CD4-positive, alpha-beta T cell treated with Interleukin-10 for 1 hour (primary cell): Measurements from ENCODE around the gene SOX6.

Source experiments
- DNase-seq: peaks from one replicate; pipeline ENCODE4 v3.0.0-alpha.2; 2020

Gene SOX6

DNA sequence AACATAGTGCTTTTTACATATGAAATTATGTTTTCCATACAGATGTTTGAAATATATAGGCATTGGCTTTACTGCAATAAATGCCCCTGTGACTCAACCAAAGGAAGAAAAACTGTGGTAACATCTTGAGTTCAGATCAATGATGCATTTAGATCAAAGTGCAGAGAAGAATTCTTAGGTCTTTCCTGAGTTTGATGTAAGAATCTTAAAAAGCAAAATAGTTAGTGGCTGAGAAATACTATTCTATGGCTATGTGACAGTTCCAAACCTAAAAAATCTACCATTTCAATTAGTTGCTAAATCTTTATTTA, 93.7 kb downstream of the SOX6 start:
- DNase-seq, result no peak

DNA sequence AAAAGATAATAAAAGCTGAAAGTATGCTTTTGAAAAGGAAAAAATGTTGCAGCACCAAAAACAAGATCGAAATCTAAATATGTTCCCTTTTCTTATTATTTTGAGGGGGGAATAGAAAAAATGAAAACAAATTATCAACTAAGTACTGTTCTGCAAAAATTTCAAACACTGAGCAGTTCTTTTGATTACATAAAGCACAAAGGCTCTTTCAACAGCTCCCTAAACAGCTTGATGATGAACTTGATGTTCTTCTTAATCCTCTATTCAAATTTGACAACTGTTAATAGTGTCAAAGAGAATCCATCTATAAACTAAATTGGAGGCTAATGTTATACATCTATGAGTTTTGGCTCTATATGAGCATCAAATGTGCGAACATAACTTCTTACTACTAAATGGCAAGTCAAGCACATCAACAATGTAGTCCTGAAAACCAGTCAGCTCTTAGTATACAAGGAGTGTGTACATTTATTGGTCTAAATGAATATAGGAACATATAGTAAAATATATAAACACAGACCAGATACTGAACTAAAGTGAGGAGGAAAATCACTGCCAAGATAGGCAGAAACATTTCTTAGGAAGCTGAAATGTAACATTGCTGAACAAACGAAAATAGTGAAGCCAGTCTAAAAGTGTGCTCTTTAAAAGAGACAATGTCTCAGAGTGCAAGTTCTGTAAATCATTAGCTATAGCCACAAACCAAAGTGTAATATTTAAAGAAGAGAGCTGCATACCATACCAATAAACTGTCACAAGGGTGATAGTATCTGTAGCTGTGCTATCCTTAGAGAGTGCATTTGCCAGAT, 94.3 kb downstream of the SOX6 start:
- no peak for DNase-seq

DNA sequence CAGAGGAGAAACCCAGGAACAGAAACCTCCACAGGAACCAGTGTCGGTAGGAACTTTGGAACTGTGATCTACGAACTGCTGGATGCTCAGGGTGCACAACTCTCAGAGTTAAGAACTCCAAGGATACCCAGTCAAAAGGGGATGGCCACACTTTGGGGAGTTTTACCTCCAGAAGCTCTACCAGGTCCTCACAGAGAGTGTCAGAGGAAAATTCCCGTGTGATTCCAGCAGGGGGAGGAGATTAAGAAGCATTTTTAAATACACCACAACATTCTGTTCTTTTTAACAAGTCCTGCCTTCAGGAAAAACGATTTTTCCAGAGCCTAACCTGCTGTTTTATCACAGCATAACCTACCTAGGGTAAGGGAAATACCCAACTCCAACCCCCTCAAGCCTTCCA, 104.0 kb downstream of the SOX6 start:
- no peak for DNase-seq

DNA sequence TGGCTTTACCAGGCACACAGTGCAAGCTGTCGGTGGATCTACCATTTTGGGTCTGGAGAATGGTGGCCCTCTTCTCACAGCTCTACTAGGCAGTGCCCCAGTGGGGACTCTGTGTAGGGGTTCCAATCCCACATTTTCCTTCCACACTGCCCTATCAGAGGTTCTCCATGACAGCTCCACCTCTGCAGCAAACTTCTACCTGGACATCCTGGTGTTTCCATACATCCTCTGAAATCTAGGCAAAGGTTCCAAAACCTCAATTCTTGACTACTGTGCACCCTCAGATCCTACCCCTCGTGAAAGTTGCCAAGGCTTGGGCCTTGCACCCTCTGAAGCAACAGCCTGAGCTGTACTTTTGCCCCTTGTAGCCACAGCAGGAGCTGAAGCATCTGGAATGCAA, 108.1 kb downstream of the SOX6 start:
- DNase-seq, result no peak

DNA sequence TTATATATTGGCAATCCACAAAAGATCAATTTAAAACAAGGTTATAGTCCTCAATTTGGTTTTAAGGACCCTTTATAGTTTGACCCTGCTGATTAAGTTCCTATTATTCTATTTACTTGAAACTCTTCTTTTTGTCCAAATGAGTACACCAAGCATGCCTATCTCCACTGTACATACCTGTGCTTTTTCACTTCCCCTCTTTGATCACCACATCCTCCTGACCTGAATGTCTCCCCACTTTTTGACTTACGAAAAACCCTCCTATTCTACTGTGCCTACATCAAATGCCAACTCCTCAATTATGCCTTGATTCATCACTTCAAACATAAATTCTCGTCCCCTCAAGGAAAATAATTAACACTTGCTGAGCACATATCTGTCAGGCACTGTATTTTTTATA, 113.5 kb downstream of the SOX6 start:
- no peak for DNase-seq

DNA sequence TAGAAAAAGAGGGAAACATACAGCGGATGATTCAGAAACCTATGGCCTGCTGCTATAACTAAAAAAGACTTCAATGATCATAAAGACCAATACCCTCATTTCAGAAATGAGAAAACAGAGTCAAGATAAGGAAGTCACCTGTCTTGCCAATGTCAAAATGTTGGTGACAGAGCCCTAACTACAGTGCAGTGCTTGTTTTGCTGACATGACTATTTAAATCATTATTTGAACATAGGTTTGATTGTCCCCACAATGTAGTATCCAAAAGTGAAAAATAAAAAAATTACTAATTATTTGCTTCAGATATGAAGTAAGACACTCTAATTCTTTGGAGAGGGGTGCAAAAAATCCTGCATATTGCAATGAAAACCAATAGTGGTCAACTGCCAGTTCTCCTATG, 115.7 kb downstream of the SOX6 start:
- DNase-seq, result no peak

DNA sequence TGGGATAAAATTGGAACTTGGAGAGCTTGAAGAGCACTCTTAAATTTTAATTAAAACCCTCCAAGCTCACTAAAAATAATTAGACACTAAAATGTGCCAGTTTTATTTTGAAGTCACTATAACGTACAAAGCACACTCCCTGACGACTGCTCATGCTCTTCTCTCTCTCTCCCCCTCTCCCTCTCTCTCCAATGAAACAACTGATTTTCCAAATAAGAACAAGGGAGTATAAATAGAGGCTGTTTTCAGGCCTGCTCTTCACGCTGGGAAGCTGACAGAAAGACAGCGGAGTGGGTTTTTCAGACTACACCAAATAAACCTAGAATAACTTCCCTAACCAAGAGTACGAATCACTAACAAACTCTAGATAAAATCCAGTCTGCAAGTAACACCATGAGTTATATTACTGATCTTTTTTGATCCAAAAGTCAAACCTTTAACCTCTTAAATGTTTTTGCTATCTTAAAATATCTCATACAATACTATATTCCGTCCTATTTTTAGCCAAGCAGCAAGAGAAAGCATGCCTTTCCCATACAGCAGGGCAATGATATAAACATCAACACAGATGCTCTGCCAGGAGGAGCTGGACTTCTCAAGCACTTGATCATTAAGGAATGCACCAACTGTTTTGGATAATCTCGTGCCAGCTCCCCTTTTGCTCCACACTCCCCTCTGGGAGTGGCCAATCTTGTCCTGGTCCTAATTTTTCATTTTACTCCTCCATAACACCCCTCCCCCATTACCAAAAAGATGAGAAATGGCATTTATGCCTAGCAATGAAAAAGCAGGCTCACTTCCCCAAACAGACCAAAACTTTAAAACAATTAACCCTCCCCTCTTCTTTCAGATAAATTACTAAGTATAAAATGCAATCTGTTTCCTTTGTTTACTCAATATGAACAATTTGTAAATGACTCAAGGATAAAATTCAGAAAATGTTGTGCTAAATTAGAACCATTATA, 116.9 kb downstream of the SOX6 start:
- no peak for DNase-seq

DNA sequence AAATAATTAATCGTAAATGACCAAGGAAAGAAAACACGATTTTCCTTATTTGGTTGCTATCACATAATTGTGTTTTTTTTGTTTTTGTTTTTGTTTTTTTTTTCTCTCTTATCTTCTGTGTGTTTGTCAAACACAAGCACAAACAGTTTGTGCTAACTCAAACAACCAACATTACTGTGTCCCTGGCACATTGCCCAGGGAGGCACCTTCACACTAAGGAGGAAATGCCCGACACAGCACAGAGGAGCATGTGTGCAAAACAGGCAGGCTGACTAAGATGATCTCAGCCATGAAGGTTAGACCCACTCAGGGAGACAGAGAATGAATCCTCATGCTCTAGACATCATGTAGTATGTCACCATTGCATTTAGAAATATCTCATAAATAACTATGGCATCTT, 130.1 kb downstream of the SOX6 start:
- no peak for DNase-seq

DNA sequence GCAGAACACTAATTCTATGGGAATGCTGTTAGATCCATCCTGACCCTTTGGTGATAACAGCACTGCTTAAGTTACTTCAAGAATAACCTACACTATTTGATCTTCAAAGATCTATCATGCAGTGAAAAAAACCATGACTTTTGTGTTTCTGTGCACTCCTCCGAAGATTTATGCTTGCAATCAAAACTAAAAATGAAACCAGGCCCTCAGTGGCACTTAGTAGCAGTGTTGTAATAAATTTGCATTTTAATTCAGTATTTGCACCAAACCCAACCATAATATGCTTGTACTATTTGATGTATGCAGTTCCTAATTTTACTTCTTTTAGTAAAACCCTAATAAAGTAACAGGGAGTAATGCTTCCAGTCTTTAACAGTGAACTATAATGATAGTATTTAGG, 130.7 kb downstream of the SOX6 start:
- no peak for DNase-seq

DNA sequence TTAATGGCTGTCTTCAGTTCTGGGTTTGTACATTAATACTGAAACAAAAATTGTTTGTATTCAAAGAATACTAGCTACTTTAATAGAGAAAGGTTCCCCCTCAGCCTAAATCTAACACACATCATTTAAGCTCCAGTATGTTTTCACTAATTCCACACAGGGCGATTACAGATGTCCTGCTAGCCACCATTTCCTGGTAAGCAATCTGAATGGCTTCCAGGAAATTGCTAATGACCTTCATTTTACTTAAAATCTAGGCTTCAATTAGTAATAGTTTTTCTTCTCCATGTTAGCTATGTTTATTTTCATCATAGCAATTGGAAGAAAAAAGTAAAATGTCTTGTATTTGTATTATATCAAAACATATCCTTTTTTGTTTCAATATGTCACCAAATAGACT, 132.8 kb downstream of the SOX6 start:
- DNase-seq, result no peak

DNA sequence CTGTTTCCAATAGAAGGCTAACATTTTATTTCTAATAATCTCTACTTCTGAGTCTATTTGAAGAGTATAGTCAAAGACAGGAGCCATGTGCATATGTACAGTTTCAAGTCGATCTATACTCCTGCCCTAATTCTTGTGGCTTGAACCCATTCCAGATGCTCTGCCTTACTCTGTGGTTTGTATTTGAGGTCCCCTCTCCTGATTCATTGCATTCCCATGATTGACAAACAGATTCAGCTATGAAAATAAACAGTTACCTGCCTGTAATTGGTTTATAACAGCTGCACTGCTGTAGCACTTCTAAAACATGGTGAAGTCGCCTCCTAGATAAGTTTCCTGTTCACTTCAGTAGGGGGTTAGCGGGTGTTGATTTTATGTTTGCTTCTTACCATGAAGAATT, 138.7 kb downstream of the SOX6 start:
- no peak for DNase-seq

DNA sequence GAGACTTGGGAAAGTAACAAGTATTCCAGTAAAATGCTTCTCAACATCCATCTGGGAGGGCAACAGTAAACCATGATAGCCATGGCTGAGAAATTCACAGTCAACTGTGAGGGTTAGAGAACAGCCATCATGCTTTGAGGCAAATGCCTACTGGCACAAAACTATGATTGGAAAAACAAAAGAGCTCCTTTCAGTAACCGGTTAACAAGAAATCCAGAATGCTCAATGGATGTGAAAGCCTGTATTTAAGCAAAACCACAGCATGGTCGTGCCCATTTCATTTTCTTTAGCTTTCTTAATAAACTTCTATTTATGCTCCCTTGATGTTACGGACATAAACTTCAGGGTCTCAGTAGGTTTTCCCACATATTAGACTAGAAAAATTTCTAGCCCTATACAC, 139.5 kb downstream of the SOX6 start:
- DNase-seq, result no peak

DNA sequence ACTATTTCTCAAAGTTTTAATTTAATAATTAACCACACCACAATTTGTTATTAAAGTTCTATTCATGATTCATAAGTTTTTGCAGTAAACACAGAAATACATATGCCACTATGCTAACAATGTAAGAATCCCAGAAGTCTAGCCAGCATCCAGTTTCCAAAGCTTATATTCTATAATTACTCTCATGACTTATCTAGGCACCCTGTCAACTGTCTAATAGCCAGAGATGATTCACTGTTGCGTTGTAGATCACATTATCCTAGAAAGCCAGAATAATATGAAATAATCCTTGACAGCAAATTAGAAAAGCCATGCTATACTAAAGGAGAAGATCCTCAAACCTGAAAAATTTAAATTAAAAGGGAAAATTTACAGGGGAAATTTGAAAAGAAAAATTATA, 141.0 kb downstream of the SOX6 start:
- no peak for DNase-seq

DNA sequence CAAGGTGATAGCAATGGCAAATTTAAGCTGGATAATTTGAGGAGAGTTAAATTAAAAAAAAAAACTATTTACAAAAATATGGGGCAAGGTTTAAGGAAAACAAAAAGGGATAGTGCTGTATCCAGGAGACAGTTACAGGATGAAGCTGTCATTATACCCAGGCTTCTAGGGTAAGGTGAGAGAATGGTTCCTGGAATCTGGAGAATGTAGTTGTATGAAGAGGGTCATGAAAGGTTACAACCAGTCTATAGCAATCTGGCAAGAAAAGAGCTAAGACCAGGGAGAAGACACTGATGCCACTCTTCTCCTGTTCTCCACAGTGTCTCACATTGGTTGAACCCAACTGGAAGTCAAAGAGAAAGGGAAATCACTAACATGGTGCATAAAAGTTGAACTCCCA, 144.9 kb downstream of the SOX6 start:
- no peak for DNase-seq

DNA sequence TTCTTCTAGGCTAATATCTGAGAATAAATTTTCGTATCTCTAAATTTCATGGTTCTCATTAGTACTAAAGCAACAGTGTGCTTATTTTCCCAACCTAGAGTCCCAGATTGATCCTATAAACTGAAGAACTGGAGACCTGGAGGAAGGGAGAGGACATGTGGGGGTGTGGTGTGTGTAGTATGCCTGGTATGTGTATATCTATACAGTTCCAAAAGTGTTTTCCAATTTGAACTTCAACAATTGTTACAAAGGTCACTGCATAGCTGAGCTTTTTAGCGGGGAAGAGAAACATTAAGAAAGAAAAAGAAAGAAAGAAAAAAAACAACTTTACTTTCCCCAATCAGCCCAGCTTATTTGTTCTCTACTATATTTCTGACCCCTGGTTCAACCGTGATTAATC, 152.1 kb downstream of the SOX6 start:
- no peak for DNase-seq

DNA sequence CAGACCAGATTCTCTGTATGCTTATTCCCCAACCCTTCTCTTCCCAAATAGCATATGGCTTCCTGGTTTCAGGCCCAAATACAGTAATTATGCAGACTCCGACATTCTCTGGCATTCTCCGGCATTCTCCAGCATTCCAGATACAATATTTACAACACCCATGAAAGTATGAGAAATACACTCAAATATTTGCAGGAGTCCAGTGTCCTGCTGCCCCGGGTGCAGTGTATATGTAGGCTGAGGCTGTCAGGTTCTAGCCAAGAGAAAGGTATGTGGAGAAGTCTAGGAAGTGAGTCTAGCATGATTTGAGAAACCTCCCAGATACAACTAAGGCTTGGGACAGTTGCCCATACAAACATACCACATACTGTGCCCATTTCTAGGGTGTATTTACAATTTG, 160.7 kb downstream of the SOX6 start:
- no peak for DNase-seq

DNA sequence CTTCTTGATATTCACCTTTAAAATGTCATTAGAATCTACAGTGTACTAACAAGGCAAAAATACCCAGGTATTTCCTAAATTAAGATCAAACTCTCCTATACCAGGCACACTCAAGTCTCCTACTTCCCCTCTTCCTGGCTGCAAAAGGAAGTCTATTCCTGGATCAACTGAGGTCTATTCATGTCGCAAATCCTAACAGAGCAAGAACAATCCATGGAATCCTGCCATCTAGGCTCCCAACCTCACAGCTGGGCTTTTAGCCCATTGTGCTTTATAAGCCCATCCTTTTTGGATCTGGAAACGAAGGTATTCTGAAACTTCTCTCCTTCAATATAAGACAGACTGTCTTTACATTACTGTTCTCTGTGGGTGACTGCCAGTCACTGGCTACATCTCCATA, 161.8 kb downstream of the SOX6 start:
- DNase-seq, result no peak

DNA sequence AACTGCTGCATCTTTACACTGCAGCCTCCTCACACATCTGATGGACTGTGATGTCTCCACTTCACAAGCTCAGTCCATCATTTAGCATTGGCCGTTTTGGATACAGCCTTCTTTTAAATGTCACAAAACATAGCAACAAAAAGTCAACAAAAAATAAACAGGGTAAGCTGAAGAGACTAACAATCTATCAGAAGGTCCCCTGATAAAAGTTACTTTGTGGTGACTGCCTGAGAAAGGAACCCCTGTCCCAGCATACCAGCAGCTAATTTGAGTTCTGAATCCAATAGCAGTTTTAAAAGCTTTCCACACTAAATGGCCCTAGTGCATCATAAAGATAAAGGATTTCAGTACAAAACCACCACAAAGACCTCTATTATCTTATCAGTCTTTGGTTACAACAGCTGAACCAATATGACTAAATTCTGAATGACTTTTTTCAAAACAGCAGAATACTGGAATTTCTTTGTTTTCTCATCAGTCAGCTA, 162.4 kb downstream of the SOX6 start:
- DNase-seq, result no peak

DNA sequence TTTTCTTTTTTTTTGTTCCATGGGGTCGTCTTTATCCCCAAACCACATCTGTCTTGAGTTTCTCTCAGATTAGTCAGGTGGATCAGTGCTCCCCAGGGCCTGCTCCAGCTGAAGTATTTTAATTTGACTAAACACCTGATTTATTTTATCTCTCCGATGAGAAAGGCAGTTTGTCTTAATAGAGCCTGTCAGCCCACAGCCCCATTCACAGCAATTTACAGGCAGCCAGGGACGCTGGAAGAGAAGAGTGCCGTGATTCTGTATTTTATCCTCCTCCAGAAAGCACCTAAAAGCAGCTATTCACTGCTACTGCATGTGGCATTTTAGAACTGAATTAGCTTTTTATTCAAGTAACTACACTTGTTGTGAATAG, 164.5 kb downstream of the SOX6 start:
- DNase-seq, result no peak

DNA sequence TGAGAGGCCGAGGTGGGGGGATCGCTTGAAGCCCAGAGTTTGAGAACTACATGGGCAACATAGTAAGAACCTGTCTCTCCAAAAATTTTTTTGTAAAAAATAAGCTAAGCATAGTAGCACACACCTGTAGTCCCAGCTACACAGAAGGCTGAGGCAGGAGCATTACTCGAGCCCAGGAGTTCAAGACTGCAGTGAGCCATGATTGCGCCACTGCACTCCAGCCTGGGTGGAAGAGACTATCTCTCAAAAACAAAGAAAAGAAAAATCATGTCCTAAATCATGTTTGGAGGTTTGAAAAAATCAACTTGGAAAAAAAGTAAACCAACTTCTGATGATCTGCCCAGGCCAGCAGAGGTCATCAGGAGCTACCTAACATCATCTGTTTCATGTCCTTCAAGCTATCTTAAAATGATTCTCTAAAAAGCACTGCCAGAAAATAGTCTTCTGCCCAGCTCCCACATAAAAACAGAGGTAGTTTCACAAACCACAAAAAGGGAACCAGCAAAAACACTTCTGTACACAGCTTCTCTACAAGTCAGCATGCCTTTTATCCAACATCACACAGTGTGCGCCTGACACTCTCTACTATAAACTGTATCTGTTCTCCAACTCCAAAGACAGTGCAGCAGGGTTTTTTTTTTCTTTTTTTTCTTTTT, 165.0 kb downstream of the SOX6 start:
- no peak for DNase-seq

DNA sequence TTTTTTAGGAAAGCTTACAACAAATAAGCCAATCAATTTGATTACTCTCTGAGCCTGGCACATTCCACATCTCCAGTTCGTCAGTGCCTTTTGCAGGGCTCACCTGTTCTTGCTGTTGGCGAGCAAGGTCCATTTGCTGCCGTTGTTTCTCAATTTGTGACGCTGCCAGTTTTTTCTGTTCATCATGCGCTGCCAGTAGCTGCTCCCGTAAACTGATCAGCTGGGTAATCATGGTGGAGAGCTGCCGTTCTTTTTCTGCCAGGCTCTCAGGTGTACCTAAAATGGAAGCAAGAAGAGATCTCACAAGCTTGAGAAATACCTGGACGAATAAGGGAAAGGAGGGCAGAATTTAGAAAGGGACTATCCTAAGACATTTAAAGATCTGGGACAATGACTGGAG, 169.7 kb downstream of the SOX6 start:
- no peak for DNase-seq

DNA sequence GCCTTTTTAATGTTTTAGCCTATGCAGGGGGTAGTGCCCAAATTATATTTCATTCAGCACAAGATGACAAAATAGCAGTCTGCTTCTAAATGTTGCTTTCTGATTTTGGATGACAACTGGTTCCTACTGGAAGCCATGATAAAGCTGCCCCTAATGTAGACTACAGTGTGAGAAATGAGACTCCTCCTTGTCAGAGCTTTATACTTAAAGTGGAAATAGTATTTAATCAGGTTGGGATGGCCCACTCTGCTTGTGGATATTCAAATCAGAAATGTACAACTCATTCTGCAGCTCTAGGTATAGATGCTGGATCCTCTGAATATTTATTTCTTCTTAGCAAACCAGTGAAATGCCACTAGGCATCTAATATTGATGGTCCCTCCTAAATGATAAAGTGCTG, 171.3 kb downstream of the SOX6 start:
- DNase-seq, result no peak

DNA sequence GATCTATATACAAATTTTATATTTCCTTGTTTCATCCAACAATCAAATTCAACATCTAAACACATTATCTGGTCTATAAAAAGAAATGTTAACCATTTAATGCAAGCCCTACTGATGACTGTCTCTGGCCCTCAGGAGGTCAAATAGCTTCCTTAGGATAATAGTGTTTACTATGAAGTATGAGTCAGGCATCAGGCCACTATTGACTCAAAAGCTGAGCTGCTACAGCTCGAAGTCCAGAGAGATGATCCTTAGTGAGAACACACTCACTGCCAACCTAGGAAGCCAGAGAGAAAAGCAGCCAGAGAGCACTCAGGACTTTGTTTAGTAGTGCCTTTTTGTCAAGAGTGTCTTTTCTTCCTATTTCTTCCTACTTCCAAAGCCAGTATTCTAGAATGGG, 171.8 kb downstream of the SOX6 start:
- no peak for DNase-seq

DNA sequence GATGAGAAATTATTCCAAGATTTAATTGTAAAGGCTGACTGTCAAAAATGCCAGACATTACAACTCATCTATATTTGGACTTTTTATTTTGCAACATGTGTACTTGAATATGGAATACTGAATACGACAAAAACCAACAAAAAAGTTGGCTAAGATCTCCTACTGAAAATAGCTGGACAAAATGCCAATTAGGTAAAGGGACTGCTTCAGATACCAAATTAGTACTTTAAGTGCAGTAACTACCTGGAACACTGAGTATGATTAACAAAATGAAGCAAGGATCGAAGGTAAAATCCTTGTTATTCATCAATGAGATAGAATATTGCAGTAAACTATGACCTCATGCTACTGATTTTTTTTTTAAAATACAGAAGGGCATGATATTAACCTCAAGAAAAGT, 173.8 kb downstream of the SOX6 start:
- no peak for DNase-seq
